GM20431 (cell line): ENCODE results near the gene FKTN.
"Not testable (repeated sequence)": the region's sequence is repeated elsewhere in the genome, so short reads cannot be mapped to it uniquely, and the experiment has no call there.

Experiments
- in situ Hi-C: fragments of 300-500 bp; cut with MseI, MboI; formaldehyde crosslinking; loops from one replicate; pipeline ENCODE4 v1.15.0; 2020; ENCODE audit warnings: low sequenced_read_pairs; ENCODE audit not compliant: unreplicated experiment

Gene FKTN

GRCh38 chr9:105557804-105558610 is at the start of gene FKTN:
FKTN (plus strand) TSS chr9:105558131; CDS start chr9:105575033, 16,902 bp downstream.
- in situ Hi-C loops = no loop called here

- in situ Hi-C loops = no loop called here
Measured at GRCh38 chr9:105508530-105508929, 49.4 kb upstream of the FKTN start.

- in situ Hi-C loops = no loop called here
Measured at GRCh38 chr9:105510024-105510423, 47.9 kb upstream of the FKTN start.

GRCh38 chr9:105511446-105511845 is 46.5 kb upstream of the FKTN start:
- in situ Hi-C loops = no loop called here

GRCh38 chr9:105515811-105516413 is 42.0 kb upstream of the FKTN start:
- in situ Hi-C loops = no loop called here

GRCh38 chr9:105519710-105520369 is 38.1 kb upstream of the FKTN start:
- in situ Hi-C loops = not testable (repeated sequence)

GRCh38 chr9:105520992-105521391 is 36.9 kb upstream of the FKTN start:
- in situ Hi-C loops = not testable (repeated sequence)

- in situ Hi-C loops = not testable (repeated sequence)
Measured at GRCh38 chr9:105522618-105523385, 35.1 kb upstream of the FKTN start.

GRCh38 chr9:105531530-105531929 is 26.4 kb upstream of the FKTN start:
- in situ Hi-C loops = no loop called here

GRCh38 chr9:105535920-105536668 is 21.8 kb upstream of the FKTN start:
- in situ Hi-C loops = no loop called here

GRCh38 chr9:105539452-105539851 is 18.5 kb upstream of the FKTN start:
- in situ Hi-C loops = no loop called here

GRCh38 chr9:105541838-105542237 is 16.1 kb upstream of the FKTN start:
- in situ Hi-C loops = no loop called here

- in situ Hi-C loops = no loop called here
Measured at GRCh38 chr9:105554042-105554441, 3.9 kb upstream of the FKTN start.

- in situ Hi-C loops = no loop called here
Measured at GRCh38 chr9:105572455-105572854, 14.5 kb downstream of the FKTN start.

GRCh38 chr9:105579952-105580351 is 22.0 kb downstream of the FKTN start:
- in situ Hi-C loops = not testable (repeated sequence)

- in situ Hi-C loops = not testable (repeated sequence)
Measured at GRCh38 chr9:105581550-105581949, 23.6 kb downstream of the FKTN start.

- in situ Hi-C loops = no loop called here
Measured at GRCh38 chr9:105593145-105593544, 35.2 kb downstream of the FKTN start.

GRCh38 chr9:105608721-105609598 is 51.0 kb downstream of the FKTN start:
- in situ Hi-C loops = loop anchor here (25.0 kb wide), 1 partner anchor 103 kb away; no protein-coding TSS in a partner anchor

GRCh38 chr9:105621001-105621400 is 63.1 kb downstream of the FKTN start:
- in situ Hi-C loops = loop anchor here (25.0 kb wide), 1 partner anchor 91 kb away; no protein-coding TSS in a partner anchor
